HepG2 (cell line): ENCODE measurements around the gene ZNF607. TPM values are rescaled to one million over a fixed set of nuclear protein-coding genes. Genes with fewer than 3 reads are reported as not detected.

ENCODE experiments used
- BRCA1 ChIP-seq: sonication (generic); formaldehyde crosslinking; IDR thresholded peaks from 2 replicates; pipeline ENCODE4 v1.4.0; 2020; ENCODE audit warnings: missing genetic modification reagents
- KDM4B ChIP-seq: sonication (generic); formaldehyde crosslinking; IDR thresholded peaks from 2 replicates; pipeline ENCODE4 v1.4.0; 2020; ENCODE audit warnings: missing genetic modification reagents
- NCOR1 ChIP-seq: fragments of 200-600 bp; sonication (generic); IDR thresholded peaks from 2 replicates; pipeline ENCODE4 v1.7.0; 2017; ENCODE audit warnings: antibody characterized with exemption, low read length, borderline replicate concordance
- REXO4 ChIP-seq: sonication (generic); formaldehyde crosslinking; IDR thresholded peaks from 2 replicates; pipeline ENCODE4 v1.8.0; 2022; ENCODE audit warnings: missing genetic modification reagents, mild to moderate bottlenecking, borderline replicate concordance
- RFX5 ChIP-seq: IDR thresholded peaks from 2 replicates; pipeline ENCODE4 v1.6.1; 2011; ENCODE audit warnings: low read depth, low read length, improper control_type of control experiment
- ZEB1 ChIP-seq: IDR thresholded peaks from 2 replicates; pipeline ENCODE4 v1.6.1; 2012; ENCODE audit warnings: mild to moderate bottlenecking, low read depth, inconsistent platforms; ENCODE audit not compliant: insufficient replicate concordance
- ZNF263 ChIP-seq: sonication (generic); formaldehyde crosslinking; IDR thresholded peaks from 2 replicates; pipeline ENCODE4 v1.4.0; 2020; ENCODE audit warnings: missing genetic modification reagents
- ZNF331 ChIP-seq: sonication (generic); formaldehyde crosslinking; IDR thresholded peaks from 2 replicates; pipeline ENCODE4 v1.4.0; 2020; ENCODE audit warnings: missing genetic modification reagents
- ZNF775 ChIP-seq: sonication (generic); formaldehyde crosslinking; IDR thresholded peaks from 2 replicates; pipeline ENCODE4 v1.4.0; 2020; ENCODE audit warnings: missing genetic modification reagents, mild to moderate bottlenecking, moderate library complexity, borderline replicate concordance
- polyA plus RNA-seq, 8 experiments: library from polyadenylated mRNA; depleted of rRNA in 3 of 8; stranded (reverse) in 7 of 8; unstranded in 1 of 8; fragments of >200 nt; fragmentation: Illumina TruSeq in 4 of 8; extraction: Trizol in 4 of 8; gene quantifications; 2 replicates each; pipeline versions ENCODE4 v1.2.1 to v1.2.3, GENCODE V29; 2011 to 2016; ENCODE audit warnings: low read depth in 4 of 8, missing spikeins in 1 of 8, mixed read lengths in 1 of 8; ENCODE audit not compliant: insufficient read depth in 1 of 8
- total RNA-seq, 5 experiments: library from RNA; depleted of rRNA; stranded (reverse); fragments of >200 nt; fragmentation: Illumina TruSeq; extraction: Trizol; gene quantifications; 2 replicates each; pipeline ENCODE4 v1.2.3, GENCODE V29; 2016; ENCODE audit warnings: low read depth in 1 of 5
- TF ChIP-seq, protein P1 (sequence below): sonication (generic); formaldehyde crosslinking; IDR thresholded peaks from 2 replicates; pipeline ENCODE4 v1.5.1; 2020; ENCODE audit warnings: missing genetic modification reagents, mild to moderate bottlenecking, borderline replicate concordance
- TF ChIP-seq, protein P2 (sequence below): sonication (generic); formaldehyde crosslinking; IDR thresholded peaks from 2 replicates; pipeline ENCODE4 v1.5.0; 2020; ENCODE audit warnings: missing genetic modification reagents
- TF ChIP-seq, protein P3 (sequence below): sonication (generic); formaldehyde crosslinking; IDR thresholded peaks from 2 replicates; pipeline ENCODE4 v1.4.0; 2020; ENCODE audit warnings: mild to moderate bottlenecking, missing genetic modification reagents
- TF ChIP-seq, protein P4 (sequence below): fragments of 450-650 bp; IDR thresholded peaks from 2 replicates; pipeline ENCODE4 v1.6.1; 2017; ENCODE audit warnings: mild to moderate bottlenecking
- TF ChIP-seq, protein P5 (sequence below): sonication (generic); formaldehyde crosslinking; IDR thresholded peaks from 2 replicates; pipeline ENCODE4 v1.8.0; 2022; ENCODE audit warnings: mild to moderate bottlenecking, missing genetic modification reagents; ENCODE audit not compliant: insufficient replicate concordance
- TF ChIP-seq, protein P6 (sequence below): sonication (generic); formaldehyde crosslinking; conservative IDR thresholded peaks from 2 replicates; pipeline ENCODE4 v1.8.0; 2022; ENCODE audit warnings: low read depth, missing genetic modification reagents
- TF ChIP-seq, protein P7 (sequence below): sonication (generic); formaldehyde crosslinking; IDR thresholded peaks from 2 replicates; pipeline ENCODE4 v1.5.1; 2020; ENCODE audit warnings: mild to moderate bottlenecking, missing genetic modification reagents, moderate library complexity

ZNF607 gene
- total and polyA plus RNA-seq, 2 of the 13 experiments (the other 11 are each of a cell fraction or from before 2014, with no cell fraction given) = 3.8 to 8.3 TPM

DNA sequence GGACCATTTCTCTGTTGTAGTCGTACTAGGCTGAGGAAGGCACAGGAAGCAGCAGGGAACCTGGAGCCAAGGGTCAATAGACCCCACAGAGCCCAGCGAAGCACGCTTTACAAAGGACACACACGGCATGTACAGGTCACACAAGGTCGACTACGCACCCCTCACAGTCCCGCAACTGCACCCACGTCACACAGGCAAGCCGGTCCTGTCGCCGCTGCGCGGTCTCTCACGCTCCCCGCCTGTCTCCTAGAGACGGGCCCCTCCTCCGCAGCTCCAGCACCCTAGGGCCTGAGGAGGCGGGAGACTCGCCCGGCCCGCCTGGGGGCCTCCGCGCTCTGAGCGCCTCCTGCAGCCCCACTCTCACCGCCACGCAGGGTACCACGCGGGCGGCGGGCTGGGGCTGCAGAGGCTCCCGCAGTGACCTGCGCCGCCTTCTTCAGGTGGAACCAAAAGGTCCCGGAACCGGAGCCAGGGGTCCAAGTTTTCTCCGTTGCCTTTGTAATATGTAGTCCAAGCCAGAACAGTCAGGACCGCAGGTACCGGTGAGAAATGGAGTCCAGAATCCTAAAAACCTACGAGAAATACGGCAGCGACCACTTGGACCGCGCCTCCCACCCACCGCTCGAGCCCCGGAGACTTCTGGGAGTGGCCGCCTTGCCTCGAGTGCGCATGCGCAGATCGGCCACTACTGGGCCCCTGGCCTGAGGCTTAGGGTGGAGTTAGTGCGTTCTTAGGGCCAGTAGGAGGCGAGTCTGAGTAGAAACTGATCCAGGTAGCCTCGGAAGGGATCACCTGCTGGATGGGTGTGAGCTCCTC, at the start of gene ZNF607 (continued):
- TF ChIP-seq, protein P1, sequence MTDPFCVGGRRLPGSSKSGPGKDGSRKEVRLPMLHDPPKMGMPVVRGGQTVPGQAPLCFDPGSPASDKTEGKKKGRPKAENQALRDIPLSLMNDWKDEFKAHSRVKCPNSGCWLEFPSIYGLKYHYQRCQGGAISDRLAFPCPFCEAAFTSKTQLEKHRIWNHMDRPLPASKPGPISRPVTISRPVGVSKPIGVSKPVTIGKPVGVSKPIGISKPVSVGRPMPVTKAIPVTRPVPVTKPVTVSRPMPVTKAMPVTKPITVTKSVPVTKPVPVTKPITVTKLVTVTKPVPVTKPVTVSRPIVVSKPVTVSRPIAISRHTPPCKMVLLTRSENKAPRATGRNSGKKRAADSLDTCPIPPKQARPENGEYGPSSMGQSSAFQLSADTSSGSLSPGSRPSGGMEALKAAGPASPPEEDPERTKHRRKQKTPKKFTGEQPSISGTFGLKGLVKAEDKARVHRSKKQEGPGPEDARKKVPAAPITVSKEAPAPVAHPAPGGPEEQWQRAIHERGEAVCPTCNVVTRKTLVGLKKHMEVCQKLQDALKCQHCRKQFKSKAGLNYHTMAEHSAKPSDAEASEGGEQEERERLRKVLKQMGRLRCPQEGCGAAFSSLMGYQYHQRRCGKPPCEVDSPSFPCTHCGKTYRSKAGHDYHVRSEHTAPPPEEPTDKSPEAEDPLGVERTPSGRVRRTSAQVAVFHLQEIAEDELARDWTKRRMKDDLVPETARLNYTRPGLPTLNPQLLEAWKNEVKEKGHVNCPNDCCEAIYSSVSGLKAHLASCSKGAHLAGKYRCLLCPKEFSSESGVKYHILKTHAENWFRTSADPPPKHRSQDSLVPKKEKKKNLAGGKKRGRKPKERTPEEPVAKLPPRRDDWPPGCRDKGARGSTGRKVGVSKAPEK (CRISPR knock-in tag) = no peak
- TF ChIP-seq KDM4B (CRISPR knock-in tag) = no peak
- TF ChIP-seq, protein P2, sequence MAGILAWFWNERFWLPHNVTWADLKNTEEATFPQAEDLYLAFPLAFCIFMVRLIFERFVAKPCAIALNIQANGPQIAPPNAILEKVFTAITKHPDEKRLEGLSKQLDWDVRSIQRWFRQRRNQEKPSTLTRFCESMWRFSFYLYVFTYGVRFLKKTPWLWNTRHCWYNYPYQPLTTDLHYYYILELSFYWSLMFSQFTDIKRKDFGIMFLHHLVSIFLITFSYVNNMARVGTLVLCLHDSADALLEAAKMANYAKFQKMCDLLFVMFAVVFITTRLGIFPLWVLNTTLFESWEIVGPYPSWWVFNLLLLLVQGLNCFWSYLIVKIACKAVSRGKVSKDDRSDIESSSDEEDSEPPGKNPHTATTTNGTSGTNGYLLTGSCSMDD (CRISPR knock-in tag) = no peak
- TF ChIP-seq, protein P3, sequence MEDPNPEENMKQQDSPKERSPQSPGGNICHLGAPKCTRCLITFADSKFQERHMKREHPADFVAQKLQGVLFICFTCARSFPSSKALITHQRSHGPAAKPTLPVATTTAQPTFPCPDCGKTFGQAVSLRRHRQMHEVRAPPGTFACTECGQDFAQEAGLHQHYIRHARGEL (CRISPR knock-in tag) = no peak
- TF ChIP-seq NCOR1 = no peak
- TF ChIP-seq, protein P4, sequence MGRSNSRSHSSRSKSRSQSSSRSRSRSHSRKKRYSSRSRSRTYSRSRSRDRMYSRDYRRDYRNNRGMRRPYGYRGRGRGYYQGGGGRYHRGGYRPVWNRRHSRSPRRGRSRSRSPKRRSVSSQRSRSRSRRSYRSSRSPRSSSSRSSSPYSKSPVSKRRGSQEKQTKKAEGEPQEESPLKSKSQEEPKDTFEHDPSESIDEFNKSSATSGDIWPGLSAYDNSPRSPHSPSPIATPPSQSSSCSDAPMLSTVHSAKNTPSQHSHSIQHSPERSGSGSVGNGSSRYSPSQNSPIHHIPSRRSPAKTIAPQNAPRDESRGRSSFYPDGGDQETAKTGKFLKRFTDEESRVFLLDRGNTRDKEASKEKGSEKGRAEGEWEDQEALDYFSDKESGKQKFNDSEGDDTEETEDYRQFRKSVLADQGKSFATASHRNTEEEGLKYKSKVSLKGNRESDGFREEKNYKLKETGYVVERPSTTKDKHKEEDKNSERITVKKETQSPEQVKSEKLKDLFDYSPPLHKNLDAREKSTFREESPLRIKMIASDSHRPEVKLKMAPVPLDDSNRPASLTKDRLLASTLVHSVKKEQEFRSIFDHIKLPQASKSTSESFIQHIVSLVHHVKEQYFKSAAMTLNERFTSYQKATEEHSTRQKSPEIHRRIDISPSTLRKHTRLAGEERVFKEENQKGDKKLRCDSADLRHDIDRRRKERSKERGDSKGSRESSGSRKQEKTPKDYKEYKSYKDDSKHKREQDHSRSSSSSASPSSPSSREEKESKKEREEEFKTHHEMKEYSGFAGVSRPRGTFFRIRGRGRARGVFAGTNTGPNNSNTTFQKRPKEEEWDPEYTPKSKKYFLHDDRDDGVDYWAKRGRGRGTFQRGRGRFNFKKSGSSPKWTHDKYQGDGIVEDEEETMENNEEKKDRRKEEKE = no peak
- TF ChIP-seq, protein P5, sequence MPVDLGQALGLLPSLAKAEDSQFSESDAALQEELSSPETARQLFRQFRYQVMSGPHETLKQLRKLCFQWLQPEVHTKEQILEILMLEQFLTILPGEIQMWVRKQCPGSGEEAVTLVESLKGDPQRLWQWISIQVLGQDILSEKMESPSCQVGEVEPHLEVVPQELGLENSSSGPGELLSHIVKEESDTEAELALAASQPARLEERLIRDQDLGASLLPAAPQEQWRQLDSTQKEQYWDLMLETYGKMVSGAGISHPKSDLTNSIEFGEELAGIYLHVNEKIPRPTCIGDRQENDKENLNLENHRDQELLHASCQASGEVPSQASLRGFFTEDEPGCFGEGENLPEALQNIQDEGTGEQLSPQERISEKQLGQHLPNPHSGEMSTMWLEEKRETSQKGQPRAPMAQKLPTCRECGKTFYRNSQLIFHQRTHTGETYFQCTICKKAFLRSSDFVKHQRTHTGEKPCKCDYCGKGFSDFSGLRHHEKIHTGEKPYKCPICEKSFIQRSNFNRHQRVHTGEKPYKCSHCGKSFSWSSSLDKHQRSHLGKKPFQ (CRISPR knock-in tag) = no peak
- TF ChIP-seq REXO4 (CRISPR knock-in tag) = no peak
- TF ChIP-seq, protein P6, sequence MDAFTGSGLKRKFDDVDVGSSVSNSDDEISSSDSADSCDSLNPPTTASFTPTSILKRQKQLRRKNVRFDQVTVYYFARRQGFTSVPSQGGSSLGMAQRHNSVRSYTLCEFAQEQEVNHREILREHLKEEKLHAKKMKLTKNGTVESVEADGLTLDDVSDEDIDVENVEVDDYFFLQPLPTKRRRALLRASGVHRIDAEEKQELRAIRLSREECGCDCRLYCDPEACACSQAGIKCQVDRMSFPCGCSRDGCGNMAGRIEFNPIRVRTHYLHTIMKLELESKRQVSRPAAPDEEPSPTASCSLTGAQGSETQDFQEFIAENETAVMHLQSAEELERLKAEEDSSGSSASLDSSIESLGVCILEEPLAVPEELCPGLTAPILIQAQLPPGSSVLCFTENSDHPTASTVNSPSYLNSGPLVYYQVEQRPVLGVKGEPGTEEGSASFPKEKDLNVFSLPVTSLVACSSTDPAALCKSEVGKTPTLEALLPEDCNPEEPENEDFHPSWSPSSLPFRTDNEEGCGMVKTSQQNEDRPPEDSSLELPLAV (CRISPR knock-in tag) = no peak
- TF ChIP-seq ZNF331 (CRISPR knock-in tag) = no peak
- TF ChIP-seq RFX5 = no peak
- TF ChIP-seq, protein P7, sequence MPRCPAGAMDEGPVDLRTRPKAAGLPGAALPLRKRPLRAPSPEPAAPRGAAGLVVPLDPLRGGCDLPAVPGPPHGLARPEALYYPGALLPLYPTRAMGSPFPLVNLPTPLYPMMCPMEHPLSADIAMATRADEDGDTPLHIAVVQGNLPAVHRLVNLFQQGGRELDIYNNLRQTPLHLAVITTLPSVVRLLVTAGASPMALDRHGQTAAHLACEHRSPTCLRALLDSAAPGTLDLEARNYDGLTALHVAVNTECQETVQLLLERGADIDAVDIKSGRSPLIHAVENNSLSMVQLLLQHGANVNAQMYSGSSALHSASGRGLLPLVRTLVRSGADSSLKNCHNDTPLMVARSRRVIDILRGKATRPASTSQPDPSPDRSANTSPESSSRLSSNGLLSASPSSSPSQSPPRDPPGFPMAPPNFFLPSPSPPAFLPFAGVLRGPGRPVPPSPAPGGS (CRISPR knock-in tag) = peak; percentile 86; the same call in 1 of the 2 replicates
- no peak for TF ChIP-seq BRCA1 (CRISPR knock-in tag)
- peak; percentile 94 for TF ChIP-seq ZEB1
- no peak for TF ChIP-seq ZNF263 (CRISPR knock-in tag)
- TF ChIP-seq ZNF775 (CRISPR knock-in tag) = no peak
